Stimulated activated CD4-positive, alpha-beta T cell treated with anti-CD3 and anti-CD28 coated beads, Interleukin-1b, Interleukin-23, amount 100 ng/mL, for 1 hour (primary cell): ENCODE data around the gene MGARP.

ENCODE experiments used
- DNase-seq, 2 donors: peaks; one replicate each; pipeline ENCODE4 v3.0.0-alpha.2; 2020; ENCODE audit warnings: low read depth in 2 of 2

Gene MGARP

DNA sequence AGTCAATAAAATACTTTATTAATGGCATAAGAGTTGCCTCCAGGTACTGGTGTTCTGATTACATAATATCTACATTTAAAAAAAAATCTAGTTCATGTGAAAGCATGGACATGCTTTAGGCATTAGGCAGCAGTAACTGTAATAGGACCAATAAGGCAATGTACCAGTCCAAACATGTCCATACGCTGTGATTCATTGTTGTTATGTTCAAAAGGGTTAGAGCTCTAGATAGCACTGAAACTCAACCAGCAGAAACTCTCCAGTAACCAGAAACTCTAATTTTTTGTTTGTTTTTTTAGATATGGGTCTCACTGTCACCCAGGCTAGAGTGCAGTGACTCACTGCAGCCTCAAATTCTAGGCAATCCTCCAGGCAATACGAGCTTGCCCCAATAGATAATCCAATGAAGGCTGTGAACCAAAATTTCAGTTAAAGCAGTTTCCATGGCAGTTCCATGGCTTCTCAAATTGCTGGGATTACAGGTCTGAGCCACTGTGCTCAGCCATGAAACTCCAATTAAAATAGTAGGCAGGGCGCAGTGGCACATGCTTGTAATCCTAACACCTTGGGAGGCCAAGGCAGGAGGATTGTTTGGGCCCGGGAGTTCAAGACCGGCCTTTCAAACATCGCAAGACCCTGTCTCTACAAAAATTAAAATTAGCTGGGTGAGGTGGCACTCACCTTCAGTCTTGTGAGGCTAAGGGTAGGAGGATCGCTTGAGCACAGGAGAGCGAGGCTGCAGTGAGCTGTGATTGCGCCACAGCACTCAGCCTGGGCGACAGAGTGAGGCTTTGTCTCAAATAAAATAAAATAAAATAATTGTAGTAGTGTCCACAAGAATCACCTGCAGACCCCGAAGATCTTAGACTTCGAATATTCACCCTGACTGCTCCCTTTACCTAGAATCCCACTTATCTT lies 36.3 kb downstream of the MGARP start:
- no peak for DNase-seq

DNA sequence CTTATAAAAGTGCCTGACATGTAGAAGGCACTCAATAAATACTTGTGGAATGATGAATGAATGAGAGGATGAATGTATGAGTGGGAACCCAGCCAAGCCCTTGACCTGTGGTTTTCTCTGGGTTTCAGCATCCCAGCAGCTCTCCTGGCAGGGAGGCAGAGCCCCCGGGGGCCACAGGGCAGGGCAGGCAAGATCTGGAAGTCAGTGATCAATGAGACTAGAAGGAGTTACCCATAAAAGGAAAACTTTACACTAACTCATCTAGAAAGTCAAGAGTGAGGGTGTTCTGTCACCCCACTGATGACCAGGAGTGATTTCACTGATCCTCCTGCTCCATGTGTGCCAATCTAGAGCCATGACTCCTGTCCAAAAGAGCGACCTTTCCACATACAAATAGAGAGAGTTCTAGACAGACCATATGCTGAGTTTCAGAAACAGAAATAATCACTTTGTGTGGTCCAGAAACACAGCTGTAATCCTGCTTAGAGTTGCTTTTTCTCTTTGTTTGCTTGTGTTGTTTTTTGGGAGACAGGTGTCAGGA lies 37.4 kb downstream of the MGARP start:
- DNase-seq, result no peak

DNA sequence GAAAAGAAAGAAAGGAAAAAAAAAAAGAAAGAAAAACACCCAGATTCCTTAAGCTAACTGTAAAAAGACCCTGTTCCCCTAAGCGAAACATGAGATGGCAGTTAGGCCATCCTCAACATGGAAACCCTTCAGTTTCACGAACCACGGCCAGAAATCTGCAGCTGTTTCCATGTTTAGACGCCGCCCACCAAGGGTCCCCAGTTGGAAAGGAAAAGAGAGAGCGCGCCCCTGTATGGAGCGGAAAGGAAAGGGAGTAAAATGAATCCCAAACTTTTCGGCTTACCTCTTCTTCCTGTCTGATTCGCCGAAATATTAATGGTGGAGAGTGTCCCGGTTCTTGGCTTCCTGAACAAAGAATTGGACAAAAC lies 38.3 kb downstream of the MGARP start:
- DNase-seq, result no peak

DNA sequence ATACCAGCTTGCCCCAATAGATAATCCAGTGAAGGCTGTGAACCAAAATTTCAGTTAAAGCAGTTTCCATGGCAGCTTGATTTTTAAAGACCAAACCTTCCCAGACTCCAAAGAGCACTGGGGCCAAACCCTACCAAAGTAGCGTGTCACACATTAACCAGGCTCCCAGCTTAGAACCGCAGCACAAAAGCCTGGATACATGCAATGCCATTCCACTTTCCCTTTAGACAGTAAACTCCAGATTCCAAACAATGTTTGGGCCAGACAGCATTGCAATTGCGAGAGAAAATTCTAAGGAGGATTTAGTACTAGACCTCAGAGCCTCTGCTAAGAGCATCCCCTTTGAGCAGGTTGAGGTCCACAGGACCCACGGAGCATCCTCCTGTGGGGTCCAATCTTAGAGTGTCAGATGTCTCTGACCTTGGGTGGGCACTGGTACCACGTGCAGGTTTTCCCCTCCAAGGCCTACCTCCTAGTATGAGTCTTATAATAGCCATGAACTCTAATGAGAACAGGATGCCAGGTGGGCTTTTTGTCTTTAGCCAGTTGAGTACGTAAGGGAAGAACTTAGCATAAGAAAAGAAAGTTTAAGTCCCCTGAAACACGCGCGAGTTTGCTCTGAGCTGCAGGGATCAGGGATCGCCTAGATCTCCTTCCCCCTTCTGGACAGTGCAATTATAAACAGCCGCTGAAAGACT lies 38.8 kb downstream of the MGARP start:
- DNase-seq, result no peak

DNA sequence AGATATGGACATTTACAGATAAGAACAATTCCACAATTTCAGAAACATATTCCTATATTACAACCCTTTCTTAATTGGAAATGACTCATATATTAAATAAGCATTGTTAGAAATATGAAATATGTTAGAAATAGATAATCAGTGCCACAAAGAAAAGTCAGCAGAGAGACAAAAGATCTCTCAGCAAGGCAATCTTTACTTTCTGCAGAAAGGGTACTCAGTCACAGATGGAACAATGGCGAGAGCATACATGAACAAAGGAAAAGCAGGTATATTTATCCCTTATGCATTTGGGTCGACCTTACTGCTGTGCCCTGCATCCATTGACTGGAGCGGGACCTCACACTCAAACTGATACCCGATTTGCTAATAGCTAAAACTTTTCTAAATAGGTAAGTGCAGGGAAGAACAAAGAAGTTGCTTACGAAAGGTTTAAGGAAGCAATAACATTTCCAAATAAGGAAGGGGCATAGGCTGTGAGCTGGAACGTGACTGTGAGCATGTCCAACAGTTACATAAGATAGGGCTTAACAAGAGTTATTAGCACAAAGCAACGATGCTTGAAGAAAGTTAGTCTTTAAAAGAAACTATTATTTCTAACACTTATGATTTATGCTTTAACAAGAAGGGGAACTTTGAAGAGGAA lies 40.8 kb downstream of the MGARP start:
- DNase-seq, result no peak

DNA sequence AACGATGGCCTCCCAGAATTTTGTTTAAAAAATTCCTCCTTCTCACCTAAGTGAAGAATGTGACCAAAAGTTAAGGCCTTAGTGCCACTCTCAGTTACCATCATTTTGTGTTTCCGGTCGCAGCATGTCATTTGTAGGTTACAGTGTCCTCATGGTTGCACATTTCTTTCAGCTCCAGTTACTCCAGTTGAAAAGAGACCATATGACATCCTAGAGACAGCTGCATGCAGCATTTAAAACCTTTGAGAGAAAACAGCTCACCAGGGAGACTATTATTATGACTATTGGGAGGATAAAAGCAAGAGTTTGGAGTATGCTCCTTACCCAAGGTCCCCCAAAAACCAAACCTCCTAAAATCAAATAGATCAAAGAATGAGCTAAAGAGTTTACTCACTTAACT lies 45.8 kb downstream of the MGARP start:
- DNase-seq, result no peak

DNA sequence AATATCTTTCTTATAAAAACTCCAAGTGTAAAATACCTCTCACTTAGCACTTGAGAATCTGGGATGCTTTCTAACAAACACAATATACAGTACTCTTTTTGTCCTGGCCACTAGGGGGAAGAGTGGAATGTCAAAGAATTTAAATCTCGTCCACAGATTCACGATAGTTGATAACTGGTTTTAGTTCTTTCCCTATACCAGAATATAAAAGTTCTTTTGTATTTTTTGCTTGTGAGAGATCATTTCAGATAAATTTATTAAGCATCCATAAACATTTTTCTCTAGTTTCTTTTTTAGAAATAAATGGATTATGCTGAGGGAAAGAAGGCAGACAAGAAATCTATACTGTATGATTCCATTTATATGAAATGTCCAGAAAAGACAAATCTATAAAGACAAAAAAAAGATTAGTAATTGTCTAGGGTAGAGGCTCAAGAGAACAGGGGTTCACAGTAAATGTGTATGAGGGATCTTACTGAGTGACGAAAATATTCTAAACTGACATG lies 50.4 kb downstream of the MGARP start:
- no peak for DNase-seq

DNA sequence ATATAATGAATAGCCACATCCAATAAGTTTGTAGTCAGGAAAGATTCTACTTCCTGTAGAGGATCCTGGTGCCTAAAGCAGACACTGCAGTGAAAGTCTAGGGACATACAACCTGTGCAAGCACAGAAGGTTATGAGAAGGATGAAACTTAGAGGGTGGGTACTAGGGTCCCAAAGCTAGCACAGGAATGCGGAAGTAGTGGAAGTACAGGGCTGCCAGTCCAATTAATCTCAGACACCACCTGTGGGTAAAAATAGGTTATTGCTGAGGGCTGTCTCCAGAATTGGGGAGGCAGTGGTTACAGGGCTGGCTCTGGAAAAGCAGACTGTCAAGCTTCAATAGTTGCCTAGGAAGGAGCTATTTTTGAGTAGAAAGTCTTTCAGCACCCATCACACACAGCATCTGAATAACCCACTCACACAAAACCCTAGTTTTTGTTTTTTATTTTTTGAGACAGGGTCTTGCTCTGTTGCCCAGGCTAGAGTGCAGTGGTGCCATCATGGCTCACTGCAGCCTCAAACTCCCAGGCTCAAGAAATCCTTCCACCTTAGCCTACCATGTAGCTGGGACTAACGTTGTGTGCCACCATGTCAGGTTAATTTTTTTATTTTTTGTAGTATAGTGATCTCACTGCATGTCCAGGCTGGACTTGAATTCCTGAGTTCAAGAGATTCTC lies 52.2 kb downstream of the MGARP start:
- DNase-seq, result no peak

DNA sequence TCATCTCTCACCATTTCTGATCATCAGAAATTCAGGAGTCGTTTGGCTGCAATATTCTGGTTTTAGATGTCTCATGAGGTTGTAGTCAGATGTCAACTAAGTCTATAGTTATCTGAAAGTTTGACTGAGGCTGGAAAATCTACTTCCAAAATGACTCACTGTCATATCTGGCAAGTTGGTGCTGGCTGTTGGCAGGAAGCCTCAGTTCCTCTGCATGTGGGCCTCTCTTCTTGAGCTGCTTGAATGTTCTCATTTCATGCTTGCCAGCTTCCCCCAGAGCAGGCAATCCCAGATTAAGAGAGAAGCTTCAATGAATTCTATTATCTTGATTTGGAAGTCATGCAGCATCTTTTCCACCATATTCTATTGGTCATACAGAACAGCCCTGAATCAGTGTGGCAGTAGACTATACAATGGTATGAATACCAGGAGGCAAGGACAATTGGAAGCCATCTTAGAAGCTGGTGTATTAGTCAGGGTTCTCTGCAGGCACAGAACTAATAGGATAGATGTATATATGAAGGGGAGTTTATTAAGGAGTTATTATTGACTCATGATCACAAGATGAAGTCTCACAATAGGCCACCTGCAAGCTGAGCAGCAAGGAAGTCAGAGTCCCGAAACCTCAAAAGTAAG lies 56.2 kb downstream of the MGARP start:
- DNase-seq, result no peak

DNA sequence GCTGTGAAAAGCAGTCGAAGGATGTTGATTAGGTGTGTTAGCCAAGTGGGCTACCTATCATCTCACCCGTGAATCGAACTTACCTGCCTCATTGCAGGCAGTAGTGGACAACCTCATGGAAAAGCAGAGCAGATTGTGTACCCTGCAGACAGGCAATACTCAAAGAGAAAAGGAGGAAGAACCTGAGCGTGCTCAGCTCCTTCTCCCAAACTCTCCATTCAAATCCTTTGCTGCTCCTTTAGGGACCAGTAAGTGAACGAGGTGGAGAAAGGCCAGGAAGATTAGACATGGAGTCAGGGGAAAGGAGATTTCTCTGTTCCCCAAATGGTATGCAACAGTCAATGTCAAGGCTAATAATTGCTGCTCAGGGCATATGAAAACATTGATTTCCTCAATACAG lies 57.8 kb downstream of the MGARP start:
- DNase-seq, result no peak

DNA sequence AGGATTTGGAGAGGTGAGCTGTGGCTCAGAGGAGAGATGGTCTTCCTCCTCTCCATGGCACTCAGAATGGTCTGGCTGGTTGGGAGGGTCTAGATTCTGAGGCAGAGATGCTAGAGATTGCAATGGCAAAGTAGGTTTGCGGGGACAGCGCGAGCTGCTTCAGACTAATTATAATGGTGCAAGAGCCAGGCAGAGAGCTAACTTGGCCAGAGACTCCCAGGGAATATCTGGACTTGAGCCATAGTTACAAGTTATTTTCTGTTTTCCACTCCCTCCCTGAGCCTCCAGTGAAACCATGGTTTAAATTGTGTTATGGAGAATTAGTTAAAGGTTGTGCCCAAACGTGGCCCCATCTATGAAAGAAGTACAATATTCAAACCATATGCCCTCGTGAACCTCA lies 58.3 kb downstream of the MGARP start:
- DNase-seq, result no peak

DNA sequence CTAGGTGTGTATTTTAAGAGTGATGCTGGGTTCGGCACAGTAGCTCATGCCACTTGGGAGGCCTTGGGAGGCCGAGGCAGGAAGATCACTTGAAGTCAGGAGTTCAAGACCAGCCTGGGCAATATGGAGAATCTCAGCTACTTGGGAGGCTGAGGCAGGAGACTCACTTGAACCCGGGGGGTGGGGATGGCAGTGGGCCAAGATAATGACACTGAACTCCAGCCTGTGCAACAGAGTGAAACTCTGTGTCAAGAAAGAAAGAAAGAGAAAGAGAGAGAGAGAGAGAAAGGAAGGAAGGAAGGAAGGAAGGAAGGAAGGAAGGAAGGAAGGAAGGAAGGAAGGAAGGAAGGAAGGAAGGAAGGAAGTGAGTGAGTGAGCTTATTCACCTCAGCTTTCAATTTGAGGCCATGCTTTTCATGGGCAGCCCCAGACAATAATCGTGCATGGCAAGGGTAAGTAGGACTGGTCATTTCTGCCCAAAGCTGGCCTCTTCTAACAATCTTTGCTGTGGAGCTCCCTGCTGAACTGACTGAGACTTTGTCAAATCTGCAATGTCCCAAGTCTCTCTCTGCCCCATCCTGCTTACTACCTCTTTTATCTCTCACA lies 60.5 kb downstream of the MGARP start:
- DNase-seq, result no peak
